HTERT RPE-1 (cell line): ENCODE measurements around the gene SMOC2.

ENCODE experiments used
- in situ Hi-C: fragments of 300-500 bp; cut with MboI; formaldehyde crosslinking; loops from 4 replicates; pipeline ENCODE4 v1.14.3; 2020; ENCODE audit warnings: low sequenced_read_pairs

Gene SMOC2

DNA sequence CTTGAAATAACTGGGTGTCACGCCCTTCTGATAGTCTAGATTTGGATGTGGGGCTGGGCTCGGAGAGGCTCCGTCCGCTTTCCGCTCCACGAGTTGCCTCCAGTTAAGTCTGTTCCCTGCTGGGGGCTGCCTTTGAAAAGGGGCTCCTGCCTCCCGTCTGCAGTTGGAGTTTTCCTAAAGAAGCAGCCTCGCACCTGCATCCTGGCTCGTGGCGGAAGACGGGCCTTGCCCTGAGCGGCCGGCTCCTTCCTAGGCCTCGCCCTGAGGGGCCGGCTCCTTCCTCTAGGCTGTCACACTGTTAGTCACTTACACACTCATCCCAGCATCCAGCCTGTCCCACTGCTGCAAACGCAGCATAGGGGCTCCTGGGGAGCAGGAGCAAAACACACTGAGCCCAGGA lies 74.4 kb downstream of the SMOC2 start:
- in situ Hi-C loops, result no loop called here

DNA sequence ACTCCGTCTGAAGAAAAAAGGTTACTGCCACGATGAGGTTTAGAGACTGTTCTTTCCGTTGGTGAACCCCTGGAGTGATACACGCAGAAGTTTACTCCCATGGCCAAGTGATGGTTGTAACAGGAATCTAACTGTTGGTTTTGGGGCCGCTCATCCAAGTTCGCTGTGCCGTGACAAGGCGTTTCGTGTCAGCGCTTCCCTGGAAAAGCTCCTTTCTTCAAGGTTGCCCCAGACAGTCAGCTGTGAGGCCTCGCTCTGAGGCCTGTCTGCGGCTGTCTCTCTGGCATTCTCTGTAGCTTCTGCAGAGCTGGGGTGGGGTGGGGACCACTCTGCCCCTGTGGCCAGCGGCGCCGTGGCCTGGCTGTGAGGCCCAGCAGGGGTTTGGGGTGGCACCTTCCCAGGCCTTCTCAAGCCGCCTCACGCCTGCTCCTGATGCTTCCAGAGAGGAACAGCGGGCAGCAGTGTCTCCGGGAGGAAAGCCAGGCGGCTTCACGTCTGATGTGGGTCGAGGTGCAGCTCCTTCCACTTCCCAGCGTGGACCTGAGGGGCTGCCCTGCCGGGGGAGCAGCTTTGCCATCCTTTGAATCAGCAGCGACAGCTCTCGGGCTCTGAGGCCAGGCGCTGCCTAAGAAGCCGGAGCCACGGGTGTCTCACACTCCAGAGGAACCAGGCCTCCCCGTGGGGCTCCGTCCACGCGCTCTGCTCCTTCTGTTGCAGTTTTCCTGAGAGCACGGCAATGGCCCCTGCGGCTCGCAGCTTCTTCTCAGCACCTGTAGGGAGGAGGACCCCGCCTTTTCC lies 76.2 kb downstream of the SMOC2 start:
- in situ Hi-C loops, result no loop called here

DNA sequence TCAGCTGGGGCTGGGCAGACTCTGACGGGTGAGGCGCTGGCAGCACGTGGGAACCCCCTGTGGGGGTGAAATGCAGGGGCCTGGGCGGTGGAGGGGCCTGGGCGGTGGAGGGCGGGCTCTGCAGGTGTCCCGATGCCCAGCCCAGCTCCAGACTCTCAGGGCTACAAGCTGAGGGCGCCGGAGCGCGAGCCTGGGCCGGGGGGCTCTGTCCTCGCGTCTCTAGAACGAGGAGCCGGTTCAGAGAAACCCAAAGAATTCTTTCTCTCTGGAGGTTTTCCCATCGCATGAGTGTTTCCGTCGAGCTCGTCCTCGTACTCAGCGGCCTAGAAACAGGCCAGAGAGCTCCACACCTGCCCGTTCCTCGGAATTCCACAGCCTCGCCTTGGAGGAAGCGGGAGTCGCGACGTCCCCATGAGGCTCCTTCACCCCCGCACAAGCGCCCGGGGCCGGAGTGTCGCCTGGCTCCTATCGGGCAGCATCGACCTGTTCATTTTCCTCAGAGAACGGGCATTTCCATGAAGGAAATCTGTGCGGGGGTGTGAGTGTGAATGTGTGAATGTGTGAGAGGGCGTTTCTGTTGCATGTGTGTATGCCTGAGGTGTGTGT lies 76.9 kb downstream of the SMOC2 start:
- in situ Hi-C loops, result no loop called here

DNA sequence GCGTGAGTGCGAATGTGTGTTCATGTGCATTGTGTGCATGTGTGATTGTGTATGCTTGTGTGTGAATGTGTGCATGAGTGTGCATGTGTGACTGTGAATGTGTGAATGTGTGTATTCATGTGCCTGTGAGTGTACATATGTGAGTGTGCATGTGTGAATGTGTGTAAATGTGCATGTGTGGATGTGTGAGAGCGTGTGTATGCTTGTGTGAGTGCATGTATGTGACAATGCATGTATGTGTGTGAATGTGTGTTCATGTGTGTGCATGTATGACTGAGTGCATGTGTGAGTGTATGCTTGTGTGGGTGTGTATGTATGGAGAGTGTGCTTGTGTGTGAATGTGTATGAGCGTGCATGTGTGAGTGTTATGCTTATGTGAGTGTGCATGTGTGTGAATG lies 77.4 kb downstream of the SMOC2 start:
- in situ Hi-C loops, result no loop called here

DNA sequence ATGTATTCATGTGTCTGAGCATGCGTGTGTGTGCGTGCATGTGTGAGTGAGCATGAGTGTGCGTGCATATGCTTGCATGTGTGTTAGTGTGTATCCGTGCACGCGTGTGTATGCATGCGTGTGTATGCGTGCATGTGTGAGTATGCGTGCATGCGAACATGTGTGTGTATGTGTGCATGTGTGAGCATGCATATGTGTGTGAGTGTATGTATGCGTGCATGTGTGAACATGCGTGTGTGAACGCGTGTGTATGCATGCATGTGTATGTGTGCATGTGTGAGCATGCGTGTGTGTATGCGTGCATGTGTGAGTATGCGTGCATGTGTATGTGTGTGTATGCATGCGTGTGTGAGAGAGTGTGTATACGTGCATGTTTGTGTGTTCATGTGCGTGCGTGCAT lies 77.9 kb downstream of the SMOC2 start:
- in situ Hi-C loops, result no loop called here

DNA sequence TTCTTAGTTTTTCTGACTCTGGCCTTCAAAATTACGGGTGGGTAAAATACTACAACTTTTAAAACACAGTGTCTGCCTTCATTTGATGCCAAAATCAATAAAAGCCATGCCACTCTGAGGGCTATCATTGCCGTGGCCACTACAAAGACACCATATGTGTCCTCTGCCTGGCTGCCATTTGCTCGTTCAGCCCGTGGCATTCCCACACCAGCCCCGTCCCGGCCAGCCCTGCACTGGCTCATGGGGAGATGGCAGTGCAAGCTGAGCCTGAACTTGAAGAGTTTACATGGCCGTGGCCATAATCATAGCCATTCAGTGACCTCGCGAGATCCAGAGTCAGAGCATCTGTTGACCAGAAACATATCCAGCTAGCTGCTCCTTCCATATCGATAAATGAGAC lies 79.2 kb downstream of the SMOC2 start:
- in situ Hi-C loops, result no loop called here

DNA sequence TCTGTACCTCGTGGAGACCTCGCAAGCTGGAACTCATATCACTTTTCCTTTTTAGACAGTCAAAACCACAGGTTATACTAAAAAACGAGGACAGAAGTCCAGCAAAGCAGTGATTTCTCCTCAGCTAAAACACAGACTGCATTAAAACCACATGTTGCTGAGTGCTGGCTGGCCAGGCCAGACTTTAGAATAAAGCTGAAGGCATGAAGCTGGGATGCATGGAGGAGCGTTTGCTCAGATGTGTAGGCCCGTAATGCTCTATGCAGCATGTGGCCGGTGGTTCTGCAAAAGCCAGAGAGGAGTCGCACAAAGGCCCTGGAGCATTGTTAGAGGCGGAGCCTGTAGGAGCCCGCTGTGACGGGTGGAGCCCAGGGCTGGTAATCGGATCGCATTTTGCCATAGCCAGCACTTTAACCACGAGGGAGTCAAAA lies 83.6 kb downstream of the SMOC2 start:
- in situ Hi-C loops, result no loop called here

DNA sequence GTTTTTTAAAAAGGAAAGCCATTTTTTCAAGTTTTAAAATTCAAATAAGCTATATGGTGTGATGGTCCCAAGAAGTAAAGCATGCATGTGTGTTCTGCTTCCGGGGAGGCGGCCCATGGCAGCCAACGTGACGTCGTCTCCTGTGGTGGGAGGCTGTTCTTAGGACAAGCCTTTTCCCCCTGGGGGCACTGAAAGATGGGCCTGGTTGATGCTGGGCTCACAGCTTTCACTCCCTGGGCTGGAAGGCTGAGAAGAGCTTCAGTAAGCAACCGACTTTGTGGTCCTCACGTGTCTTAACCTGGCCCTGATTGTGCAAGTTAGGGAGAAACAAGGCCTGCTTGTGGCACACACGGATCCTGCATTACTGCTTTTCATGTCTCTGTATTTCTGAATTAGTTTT lies 84.1 kb downstream of the SMOC2 start:
- in situ Hi-C loops, result no loop called here

DNA sequence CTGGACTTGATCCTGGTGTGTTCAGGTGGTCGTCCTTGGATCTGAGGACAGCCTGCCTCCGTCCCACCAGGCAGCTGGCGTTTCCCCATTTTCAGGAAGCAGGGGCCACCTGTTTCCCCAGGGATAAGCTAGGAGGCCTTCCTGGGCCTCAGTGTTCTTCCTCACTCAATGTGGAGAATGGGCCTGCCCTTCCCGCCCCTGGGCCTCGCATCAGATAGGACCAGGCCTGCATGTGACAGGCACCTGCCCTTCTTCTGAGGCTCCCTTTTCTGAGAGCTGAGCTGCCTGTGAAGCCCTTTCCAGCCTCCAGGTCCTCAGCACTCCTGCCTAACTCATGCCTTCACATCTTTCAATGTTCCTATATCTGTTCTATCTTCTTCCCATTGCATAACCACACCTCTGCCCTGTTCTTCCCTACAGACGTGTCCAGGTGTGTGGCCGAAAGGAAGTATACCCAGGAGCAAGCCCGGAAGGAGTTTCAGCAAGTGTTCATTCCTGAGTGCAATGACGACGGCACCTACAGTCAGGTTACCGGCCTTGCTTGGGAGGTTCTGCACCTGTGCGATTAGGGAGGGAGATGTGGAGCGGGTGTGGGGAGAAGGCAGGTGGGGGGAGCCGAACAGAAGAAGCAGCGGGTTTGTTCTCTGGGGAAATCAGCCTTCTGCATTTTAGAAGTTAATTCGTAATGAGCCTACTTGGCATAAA lies 85.1 kb downstream of the SMOC2 start:
- in situ Hi-C loops, result no loop called here

DNA sequence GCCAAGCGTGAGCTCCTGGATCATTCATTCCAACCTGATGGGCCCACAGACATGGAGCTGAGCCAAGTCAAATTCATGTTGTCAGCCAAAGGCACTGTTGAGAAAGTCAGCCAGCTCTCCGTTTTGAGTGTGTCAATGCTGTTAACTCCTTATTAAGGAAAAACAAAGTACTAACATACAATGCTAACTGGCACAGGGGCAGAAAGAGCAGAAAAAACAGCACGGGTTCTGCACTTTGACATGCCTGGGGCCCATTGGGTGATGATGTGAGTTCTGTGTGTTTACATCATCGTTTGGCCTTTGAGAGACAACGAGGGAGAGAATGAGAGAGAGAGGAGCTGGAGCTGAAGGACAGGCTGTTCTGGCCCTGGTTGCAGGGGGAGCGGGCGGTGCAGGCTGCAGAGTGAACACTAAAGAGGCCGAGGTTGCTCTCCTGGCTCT lies 85.9 kb downstream of the SMOC2 start:
- in situ Hi-C loops, result no loop called here

DNA sequence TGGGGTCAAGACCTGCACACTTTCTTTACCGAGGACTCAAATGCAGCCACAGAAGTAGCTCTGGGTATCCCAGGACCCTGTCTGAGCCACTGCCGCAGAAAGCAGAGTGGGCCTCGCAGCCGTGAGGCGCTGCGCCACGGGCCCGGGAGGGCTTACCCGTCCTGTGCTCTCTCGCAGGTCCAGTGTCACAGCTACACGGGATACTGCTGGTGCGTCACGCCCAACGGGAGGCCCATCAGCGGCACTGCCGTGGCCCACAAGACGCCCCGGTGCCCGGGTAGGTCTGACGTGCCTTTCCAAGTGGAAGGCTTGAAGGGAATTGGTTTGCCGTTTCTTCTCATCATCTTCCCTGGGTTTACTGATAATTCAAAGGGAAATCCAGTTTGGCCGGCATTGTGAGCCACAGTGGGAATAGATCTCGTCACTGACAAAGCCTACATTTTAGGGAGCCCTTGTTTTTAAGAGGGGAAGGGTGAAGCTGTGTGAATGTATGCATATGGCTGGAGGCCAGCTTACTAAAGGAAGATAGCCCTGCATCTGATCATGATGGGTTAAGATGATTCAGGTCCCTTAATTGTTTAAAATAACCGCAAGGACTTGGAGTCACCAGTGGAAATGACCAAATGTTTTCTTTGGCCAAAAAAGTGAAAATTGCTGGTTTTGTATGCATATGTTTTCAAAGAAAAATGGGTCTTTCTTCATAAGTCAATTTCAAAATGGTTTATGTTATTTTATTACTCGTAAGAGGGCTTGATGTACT lies 86.6 kb downstream of the SMOC2 start:
- in situ Hi-C loops, result no loop called here

DNA sequence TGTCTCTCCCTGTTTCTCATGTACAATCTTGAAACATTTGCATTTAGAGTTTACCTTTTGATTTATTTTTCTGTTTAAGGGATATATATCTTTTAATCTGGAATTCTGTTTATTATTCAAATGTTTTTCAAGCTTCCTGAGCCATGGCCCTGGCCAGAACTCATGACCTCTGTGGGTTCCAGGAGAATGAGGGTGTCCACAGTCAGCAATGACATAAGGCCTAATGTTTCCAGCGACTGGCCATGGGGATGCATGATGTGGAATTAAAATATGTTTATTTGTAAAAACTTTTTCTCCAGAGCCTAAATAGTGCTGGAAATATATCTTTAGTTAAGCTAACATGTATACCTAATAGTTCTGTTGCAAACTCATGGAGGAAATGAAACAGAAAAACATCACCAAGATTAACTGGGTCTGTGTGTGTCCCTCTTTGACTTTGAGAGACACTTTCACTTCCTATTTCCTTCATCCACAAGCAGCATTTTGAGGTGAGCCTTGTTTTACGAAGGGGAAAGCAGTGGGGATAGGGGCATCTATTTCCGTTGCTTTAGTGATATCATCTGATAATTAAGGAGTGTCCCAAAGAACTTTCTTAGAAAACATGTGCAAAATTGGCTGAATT lies 87.6 kb downstream of the SMOC2 start:
- in situ Hi-C loops, result no loop called here

DNA sequence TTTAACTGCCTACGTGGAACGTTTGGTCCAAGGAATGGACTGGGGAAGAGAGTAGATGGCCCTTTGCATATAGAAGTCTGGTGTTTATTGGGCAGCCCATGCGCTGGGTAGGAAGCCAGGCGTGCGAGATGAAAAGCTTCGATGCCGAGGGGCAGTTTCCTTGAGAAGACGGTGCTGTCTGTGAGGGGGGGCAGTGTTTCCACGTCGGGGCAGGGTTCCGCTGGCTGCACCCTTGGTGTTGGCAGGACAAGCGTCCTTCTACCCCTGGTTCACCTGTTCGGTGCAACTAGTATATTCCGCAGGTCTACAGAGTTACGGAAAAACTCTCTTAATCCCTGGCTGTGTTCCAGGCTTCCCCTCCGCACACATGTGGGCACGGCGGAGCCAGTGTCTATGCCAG lies 88.2 kb downstream of the SMOC2 start:
- in situ Hi-C loops, result no loop called here

DNA sequence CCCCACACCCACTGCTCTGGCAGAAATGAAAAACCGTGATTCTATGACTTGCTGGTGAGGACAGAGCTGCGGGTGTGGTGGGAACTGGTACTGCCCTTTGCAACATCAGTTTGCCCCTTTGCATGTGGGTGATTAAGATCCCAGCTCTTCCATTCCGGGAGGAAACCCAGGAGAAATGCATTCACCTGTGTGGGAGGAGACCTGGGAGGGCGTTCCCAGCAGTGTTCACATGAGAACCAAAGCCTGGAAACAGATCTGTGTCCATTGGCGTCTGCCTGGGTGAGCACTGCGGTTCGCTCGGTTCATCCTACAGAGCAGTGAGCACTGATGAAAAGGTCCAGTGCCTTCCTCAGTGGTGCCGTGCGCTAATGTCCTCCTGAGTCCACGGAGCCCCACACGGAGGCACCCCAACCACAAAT lies 89.7 kb downstream of the SMOC2 start:
- in situ Hi-C loops, result no loop called here

DNA sequence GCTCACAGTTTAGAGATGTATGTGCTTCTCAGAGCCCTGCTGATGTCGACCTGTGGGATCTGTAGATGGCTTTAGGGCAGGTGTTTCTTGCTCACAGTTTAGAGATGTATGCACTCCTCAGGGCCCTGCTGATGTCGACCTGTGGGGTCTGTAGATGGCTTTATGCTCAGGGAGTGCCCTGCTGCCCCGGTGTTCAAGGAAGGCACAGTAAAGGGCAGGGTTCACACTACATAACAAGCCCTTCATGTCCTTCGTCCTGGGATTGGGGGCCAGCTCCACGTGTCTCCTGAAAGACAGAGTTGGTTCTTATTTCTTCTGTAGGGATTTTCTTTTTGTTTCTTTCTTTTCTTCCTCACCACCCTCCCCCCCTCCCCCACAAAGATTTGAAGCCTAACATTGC lies 91.1 kb downstream of the SMOC2 start:
- in situ Hi-C loops, result no loop called here

DNA sequence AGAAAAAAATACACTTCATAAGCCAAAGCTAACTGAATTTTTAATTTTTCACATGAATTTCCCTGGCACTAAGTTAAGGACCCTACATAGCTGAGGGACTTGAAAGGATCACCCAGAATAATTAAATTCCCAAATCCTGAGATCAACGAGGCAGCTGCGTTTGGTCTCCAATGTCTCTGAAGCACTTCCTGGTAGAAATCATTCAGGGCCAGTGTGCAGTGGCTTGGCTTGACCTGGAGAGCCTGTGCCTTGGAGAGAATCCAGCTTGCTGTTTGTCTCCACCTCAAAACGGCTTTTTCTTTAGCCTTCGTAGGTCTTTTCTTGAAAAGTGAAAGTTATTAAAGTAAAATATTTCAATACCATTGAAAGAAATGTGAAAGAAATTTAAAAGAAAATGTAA lies 92.4 kb downstream of the SMOC2 start:
- in situ Hi-C loops, result no loop called here

DNA sequence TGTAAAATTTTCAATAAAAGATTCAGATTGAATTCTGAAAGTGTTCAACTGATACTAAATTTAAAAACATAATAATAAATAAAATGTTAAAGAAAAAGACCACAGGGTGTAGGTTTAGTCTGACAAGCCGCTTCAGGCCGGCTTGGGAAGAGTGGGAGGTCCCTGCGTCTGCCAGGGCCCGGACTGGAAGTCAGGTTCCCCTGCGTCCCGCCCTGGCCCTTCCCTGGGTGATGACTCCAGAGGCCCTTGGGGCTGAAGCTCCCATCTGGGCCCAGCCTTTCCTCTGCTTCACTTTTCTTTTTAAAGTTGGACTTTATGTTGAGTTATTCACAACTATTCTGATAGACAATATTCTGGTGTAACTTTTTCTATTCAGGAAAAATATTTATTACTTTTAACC lies 93.3 kb downstream of the SMOC2 start:
- in situ Hi-C loops, result no loop called here

DNA sequence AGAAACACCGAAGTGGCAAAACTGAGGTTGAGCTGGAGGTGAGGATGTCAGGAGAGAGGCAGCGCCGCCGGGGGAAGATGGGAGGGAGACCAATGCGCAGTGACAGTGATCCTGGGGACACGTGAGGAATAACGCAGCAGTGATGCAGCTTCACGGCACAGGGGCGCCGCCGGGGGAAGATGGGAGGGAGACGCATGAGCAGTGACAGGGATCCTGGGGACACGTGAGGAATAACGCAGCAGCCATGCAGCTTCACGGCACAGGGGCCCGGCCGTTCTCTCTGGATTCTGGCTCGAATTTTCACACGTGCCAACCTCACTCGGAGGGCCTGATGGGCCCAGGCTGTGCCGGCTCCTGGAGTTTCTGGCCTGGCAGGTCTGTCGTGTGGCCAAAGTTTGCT lies 94.7 kb downstream of the SMOC2 start:
- in situ Hi-C loops, result no loop called here

DNA sequence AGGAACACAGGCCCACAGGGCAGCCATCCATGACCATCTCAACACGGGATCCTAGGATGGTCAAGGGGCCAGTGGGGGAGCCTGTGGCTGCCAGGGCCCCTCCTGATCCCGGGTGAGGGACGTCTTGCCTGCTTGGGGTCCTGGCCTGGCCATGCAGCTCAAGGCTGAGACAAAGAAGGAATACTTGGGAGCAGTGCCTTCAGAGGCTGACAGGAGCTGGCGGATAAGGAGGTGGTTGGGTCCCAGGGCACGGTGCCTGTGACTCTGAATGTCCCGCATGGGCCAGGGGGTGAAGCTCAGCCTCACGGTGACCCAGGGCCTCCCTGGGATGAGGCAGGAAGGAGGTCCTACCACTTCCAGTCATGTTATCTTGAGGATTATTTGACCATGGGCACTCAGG lies 95.2 kb downstream of the SMOC2 start:
- in situ Hi-C loops, result no loop called here

DNA sequence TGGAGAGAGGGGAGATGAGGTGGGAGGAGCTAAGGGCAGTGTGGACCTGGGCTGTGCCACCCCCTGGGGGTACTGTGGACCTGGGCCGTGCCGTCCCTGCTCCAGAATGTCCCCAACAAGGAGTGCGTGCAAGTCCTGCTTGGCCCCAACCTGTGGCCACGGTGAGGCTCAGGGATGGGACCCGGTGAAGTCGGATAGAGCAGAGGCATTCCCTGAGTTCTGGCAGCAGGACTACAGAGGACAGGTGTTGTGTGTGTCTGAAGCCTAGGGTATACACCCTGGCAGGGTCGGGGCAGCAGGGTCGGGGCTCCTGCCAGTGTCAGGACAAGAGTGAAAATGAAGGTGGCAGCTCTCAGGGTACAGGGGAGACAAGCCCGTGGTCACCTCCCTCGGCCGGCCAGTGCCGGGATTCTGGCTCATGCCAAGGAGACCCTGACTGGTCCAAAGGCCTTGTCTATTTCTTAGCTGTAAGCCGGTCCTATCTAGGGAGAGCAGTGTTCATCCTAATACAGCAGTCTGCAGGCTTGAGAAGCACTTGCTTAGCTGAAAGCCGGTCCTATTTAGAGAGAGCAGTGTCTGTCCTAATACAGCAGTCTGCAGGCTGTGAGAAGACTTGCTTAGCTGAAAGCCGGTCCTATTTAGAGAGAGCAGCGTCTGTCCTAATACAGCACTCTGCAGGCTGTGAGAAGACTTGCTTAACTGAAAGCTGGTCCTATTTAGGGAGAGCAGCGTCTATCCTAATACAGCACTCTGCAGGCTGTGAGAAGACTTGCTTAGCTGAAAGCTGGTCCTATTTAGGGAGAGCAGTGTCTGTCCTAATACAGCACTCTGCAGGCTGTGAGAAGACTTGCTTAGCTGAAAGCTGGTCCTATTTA lies 95.9 kb downstream of the SMOC2 start:
- in situ Hi-C loops, result no loop called here
